Brain microvascular endothelial cell (primary cell): ENCODE results near the gene DBP.

Source experiments
- DNase-seq: peaks from one replicate; pipeline ENCODE4 v3.0.0-alpha.2; 2020
- H3K27ac ChIP-seq: fragments of 250-450 bp; sonication (Bioruptor Pico); 2 replicates; pipeline ENCODE4 v1.5.1; 2020; ENCODE audit warnings: mild to moderate bottlenecking, moderate library complexity
- H3K27me3 ChIP-seq: fragments of 250-450 bp; sonication (Bioruptor Pico); replicated peaks from 2 replicates; pipeline ENCODE4 v1.5.1; 2020; ENCODE audit warnings: mild to moderate bottlenecking
- H3K36me3 ChIP-seq: fragments of 250-450 bp; sonication (Bioruptor Pico); replicated peaks from 2 replicates; pipeline ENCODE4 v1.5.1; 2020; ENCODE audit warnings: mild to moderate bottlenecking
- H3K4me3 ChIP-seq: 2 replicates; pipeline ENCODE4 v1.5.1; 2011; ENCODE audit warnings: low read depth, mild to moderate bottlenecking, control low read depth, low read length, moderate library complexity
- in situ Hi-C: cut with HindIII; loops from 2 replicates; pipeline ENCODE4 v1.10.0; 2017; ENCODE audit warnings: low sequenced_read_pairs, low pct_ligation_motif_present
- TF ChIP-seq, protein P1 (sequence below): IDR thresholded peaks from 2 replicates; pipeline ENCODE4 v1.5.1; 2011; ENCODE audit warnings: low read depth, mild to moderate bottlenecking, moderate library complexity, low read length, control low read depth, inconsistent platforms; ENCODE audit errors: missing control alignments

Gene DBP

DNA sequence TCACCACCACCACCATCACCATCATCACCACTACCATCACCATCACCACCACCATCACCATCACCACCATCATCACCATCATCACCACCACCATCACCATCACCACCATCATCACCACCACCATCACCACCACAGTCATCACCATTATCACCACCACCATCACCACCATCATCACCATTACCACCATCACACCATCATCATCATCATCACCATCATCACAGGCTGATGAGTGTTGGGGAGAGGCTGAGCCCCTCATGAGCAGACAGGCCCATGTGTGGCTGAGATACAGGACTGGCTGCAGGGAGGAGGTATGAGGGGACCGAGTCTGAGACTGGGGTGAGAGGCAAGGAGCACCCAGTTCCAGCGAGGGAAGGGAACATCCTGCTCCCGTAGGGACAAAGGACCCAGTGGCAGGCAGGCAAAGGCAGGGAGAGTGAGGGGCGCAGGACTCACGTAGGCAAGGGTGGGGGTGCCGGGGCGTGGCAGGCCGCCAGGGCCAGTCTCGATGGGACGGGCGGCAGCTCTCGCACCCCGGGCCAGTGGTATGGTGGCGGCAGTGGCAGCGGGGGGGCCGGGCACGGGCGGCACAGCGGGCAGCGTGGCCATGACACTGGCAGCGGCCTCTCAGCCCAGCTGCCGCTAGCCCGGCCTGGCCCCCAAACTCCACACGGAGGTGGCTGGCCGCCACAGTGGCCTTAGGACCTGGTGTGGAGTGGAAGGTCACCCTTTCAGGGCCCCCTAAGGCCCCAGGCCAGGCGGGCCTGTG, 32.9 kb upstream of the DBP start:
- DNase-seq, result no peak
- Histone ChIP-seq H3K4me3 (no peak overlapping the region), H3K27ac (no peak overlapping the region), H3K27me3 (no peaks in the 10 kb centered on the region), H3K36me3 (no peaks in the 10 kb centered on the region)
- TF ChIP-seq, protein P1, sequence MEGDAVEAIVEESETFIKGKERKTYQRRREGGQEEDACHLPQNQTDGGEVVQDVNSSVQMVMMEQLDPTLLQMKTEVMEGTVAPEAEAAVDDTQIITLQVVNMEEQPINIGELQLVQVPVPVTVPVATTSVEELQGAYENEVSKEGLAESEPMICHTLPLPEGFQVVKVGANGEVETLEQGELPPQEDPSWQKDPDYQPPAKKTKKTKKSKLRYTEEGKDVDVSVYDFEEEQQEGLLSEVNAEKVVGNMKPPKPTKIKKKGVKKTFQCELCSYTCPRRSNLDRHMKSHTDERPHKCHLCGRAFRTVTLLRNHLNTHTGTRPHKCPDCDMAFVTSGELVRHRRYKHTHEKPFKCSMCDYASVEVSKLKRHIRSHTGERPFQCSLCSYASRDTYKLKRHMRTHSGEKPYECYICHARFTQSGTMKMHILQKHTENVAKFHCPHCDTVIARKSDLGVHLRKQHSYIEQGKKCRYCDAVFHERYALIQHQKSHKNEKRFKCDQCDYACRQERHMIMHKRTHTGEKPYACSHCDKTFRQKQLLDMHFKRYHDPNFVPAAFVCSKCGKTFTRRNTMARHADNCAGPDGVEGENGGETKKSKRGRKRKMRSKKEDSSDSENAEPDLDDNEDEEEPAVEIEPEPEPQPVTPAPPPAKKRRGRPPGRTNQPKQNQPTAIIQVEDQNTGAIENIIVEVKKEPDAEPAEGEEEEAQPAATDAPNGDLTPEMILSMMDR, result no peak
- in situ Hi-C loops, result no loop called here

DNA sequence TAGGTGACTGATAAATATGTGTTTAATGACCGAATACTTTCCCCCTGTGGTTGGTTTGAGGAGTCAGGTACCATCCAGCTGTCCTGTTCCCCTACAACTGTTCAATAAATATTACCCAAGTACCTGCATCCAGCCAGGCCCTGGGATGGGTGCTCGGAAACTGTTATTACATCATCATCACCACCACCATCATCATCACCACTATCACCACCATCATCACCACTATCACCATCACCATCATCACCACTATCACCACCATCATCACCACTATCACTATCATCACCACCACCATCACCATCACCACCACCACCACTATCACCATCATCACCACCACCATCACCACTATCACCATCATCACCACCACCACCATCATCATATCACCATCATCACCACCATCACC, 31.6 kb upstream of the DBP start:
- TF ChIP-seq, protein P1, result no peak

DNA sequence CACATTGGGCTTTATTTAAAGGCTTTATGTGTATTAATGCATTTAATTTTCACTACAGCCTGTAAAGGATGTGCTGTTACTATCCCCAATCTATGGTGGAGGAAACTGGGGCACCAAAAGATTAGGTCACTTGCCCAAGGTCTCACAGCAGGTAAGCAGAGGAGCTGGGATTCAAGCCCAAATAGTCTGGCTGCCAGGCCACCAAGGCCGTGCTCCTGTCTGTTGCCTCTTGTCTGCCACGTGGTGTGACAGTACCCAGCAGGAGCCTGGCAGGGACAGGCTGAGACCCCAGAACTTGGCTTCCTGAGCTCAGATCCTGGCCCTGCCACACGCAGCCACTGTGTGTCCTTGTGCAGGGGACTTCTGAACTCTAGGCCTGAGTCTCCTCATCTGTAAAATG, 31.2 kb upstream of the DBP start:
- Histone ChIP-seq H3K36me3 (no peaks in the 10 kb centered on the region), H3K27me3 (no peaks in the 10 kb centered on the region), H3K27ac (no peak overlapping the region), H3K4me3 (no peak overlapping the region)
- TF ChIP-seq, protein P1, result no peak
- no peak for DNase-seq
- in situ Hi-C loops, result no loop called here

More for the DNA sequence above, 31.6 kb upstream of the DBP start:
- Histone ChIP-seq H3K27me3 (no peaks in the 10 kb centered on the region), H3K36me3 (no peaks in the 10 kb centered on the region), H3K4me3 (no peak overlapping the region), H3K27ac (no peak overlapping the region)
- DNase-seq, result no peak
- in situ Hi-C loops, result no loop called here

DNA sequence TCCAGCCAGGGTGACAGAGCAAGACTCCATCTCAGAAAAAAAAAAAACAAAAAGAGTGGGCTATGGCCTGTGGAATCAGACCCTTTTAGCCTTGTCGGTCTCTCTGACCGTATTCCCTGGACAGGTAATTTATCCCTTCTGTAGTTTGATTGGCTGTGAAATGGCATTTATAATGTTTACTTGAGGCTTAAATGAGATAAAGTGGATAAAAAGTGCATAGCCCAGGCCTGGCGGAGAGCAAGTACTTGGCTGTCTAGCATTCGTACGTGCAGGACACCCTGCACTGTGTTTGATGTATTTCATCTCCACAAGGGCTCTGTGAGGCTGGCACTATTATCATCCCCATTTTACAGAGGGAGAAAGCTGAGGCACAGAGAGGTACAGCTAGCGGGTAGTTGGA, 28.6 kb upstream of the DBP start:
- Histone ChIP-seq H3K36me3 (no peaks in the 10 kb centered on the region), H3K4me3 (no peak overlapping the region), H3K27me3 (no peaks in the 10 kb centered on the region), H3K27ac (no peak overlapping the region)
- TF ChIP-seq, protein P1, result no peak
- no peak for DNase-seq
- in situ Hi-C loops, result no loop called here

DNA sequence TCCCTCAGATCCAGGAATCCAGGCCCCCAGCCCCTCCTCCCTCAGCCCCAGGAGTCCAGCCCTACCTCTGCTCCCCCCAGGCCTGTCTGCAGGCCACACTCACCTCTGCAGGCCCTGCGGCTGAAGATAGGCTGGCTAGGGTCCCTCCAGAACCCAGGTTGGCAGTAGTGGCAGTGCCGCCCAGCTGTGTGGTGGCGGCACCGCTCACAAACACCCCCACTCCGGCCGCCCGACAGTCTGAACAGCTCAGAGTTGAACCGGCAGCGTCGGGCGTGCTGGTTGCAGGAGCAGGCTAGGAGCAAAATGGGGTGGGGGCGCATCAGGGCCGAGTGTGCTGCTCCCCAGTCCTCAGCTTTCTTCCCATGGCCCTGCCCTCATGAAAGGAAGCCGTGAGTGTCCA, 27.3 kb upstream of the DBP start:
- H3K36me3 ChIP-seq, result no peaks in the 10 kb centered on the region
- in situ Hi-C loops, result no loop called here
- no peak overlapping the region for H3K4me3 ChIP-seq
- TF ChIP-seq, protein P1, result no peak
- DNase-seq, result no peak
- H3K27ac ChIP-seq, result no peak overlapping the region
- H3K27me3 ChIP-seq, result no peaks in the 10 kb centered on the region

DNA sequence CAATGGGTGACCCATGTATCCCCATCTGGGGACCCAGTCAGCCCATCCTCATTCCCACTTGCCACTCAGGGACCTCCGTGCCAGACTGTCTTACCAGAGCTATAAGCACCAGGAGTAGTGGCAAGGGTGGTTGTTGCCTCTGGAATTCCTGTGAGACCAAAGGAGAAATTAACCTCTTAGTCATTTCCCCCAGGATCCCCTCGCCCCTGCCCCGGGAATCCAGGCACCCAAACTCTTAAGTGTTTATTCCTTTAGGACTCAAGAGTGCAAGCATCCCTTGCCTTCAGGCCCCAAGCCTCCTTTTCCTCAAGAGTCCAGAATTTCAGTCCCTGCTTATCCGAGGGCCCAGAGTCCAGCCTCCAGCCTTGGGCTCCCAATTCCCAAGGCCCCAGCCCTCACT, 26.5 kb upstream of the DBP start:
- in situ Hi-C loops, result no loop called here
- TF ChIP-seq, protein P1, result no peak
- no peaks in the 10 kb centered on the region for H3K36me3 ChIP-seq
- no peak for DNase-seq
- H3K4me3 ChIP-seq, result no peak overlapping the region
- no peaks in the 10 kb centered on the region for H3K27me3 ChIP-seq
- no peak overlapping the region for H3K27ac ChIP-seq
